AG08396 (cell line): ENCODE data around the gene SHISAL1.

Source experiments
- DNase-seq: peaks from one replicate; pipeline ENCODE4 v3.0.0; 2012; ENCODE audit warnings: low spot score, mixed read lengths

SHISAL1 gene

DNA sequence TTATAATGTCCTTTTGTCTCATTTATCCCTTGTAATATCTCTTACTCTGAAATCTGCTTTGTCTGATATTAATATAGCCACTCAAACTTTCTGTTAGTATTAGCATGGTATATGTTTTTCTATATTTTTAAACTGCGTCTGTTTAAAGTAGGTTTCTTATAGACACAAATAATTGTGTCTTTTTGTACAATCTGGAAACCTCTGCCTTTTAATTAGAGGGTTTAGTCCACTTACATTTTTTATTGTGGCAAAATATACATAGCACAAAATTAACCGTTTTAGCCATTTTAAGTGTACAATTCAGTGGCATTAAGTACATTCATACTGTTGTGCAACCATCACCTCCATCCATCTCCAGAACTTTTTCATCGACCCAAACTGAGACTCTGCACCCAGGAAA, 103.4 kb downstream of the SHISAL1 start:
- DNase-seq, result no peak

DNA sequence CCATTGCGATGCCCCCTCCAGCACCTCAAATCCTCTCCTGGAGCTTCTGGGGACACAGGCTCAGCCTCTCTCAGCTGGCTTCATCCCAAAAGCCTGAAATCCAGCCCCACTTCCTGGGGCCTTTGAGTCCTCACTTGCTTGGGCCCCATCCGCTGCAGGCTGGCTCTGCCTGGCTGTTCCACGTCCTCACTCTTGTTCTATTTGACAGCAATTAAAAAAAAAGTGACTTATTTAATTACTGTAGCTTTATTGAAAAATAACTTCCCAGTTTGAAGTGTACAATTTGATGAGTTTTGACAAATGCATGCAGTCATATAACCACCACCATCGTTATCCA, 104.8 kb downstream of the SHISAL1 start:
- no peak for DNase-seq

DNA sequence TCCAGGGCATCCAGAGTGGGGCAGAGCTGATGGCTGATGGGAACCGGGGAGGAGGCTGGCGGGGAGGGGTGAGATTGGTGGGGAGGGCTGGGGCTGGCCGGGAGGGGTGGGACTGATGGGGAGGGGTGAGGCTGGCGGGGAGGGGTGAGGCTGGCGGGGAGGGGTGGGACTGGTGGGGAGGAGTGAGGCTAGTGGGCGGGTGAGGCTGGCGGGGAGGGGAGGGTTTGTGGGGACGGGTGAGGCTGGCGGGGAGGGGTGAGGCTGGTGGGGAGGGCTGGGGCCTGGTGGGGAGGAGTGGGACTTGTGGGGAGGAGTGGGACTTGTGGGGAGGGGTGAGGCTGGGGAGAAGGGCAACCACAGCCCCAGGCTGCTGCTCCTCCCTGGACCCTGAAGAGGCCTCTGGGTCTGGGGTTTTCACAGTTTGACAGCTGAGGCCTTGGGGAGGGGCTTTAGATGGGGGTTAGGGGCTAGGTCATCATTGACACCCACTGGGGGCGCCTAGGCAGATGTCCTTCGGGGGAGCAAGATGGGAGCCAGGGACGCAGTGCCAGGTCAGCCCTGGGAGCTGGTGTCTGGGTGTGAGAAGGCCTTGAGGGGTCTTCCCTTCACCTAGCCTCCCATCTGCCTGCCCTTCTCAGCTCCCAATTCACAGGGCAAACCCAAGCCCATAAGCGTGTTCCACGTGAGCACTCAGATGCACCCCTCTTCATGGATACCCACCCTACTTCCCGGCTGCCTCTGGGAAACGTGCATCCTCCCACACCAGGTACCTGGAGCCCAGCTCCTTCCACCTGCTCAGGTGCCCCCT, 105.4 kb downstream of the SHISAL1 start:
- DNase-seq, result no peak

DNA sequence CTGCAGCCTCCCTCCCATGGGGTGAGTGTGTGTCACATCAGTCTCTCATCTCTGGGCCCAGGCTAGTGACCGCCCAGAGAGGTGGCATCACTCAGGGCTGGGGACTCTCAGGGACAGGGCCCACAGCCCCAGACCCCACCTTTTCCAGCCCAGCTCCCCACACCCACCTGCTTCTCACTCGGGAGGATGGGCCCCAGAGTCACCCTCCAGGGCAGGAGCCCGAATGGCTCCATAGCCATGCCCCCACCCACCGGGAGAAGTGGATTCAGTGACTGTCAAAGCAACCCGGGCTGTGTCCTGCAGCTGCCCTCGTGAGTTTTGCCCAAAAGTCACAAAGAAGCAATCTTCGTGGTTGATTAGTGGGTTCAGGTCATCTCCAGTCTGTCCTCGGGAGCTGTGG, 106.1 kb downstream of the SHISAL1 start:
- no peak for DNase-seq

DNA sequence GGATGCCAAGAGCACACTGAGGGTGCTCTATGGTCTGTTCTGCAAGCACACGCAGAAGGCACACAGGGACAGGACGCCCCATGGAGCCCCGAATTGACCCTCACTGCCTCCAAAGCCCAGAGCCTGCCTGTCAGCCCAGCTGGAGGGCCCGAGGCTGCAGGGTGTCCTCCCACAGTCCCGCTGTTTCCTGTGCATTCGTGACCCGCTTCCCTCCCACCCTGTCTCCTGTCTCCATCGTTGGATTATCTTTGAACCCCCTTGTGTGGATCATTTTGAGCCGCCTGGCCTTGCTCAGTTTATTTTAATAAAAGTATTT, 106.5 kb downstream of the SHISAL1 start:
- DNase-seq, result no peak

DNA sequence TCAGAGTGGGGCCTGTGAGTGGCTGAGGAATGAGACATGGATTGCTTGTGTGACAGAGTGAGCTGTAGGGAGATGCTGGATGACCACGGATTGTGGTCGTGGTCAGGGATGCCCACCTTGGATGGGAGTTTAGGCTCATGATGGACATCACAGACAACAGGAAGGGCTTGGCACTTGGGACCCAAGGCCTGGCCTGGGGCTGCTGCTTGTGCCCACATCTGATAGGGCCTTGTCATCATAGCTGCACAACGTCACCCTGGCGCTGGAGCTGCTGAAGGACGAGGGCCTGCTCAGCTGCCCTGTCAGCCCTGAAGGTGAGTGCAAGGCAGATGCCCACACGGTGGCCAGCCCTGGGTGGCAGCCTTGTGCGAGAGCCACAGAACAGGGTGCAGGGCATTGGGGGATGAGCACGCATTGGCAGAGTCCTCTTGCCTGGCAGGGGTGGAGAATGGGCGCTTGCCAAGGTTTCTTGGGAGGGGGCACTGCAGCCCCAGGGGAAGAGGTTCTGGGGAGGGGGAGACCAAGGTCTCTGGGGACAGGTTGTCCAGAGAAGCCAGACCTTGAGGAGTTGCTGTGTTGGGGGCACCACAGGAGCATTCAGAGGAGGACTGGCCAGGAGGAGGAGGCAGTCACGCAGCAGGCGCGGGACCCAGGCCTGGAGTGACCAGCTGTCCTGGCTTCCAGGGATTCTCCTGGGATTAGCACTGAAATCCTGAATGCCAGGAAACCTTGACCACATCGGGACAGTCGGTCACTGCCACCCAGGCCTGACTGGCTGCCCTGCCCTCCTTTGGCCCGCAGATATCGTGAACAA, 107.0 kb downstream of the SHISAL1 start:
- no peak for DNase-seq

DNA sequence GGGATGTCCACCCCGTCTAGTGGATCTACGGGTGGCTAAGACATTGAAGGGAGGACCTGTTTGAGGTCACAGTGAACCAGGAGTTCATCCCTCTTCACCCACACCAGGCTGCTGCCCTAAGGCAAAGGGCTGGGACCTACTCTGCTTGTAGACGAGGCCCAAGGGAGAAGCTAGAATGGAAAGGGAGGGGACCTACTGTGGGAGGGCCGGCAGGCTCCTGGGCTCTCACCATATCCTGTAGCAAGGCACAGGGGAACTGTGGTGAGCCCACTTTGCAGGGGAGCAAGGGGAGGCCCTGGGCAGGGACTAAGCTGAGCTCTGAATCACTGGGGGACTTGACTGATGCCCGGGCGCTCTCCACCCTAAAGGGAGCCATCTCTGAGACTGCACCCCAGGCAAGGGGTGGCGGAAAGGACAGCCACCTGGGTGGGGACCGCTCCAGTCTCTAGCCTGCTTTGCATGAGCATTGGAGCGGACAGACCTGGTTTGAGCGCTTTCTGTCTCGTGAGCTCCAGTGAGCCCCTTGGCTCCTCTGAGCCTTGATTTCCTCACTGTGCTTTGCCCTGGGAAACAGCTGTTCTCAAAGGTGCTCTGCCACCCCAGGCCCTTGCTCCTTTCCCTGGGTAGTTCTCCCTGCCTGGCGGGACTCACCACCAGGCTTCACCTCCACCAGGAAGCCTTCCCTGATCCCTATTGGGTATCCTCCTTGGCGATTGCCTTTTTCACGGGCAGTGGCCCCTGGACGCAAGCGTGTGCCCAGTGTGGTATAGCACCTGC, 107.8 kb downstream of the SHISAL1 start:
- DNase-seq, result no peak

DNA sequence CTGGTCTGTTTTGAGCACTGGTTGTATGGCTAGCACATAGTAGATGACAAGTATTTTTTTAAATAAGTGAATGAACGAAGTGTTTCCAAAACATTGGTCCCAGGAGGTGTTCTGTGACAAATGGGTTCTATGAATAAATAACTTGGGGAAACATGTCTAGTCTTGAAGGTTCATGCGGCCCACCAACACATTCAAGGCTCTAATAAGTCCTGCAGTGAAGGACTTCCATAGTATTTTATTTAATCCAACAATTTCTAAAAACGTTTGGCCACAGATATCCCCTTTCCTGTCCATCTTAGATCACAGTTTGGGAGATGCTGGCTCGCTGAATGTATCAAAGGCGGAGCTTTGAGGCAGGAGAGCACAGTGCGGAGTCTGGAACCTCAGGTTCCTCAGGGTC, 109.5 kb downstream of the SHISAL1 start:
- DNase-seq, result no peak

DNA sequence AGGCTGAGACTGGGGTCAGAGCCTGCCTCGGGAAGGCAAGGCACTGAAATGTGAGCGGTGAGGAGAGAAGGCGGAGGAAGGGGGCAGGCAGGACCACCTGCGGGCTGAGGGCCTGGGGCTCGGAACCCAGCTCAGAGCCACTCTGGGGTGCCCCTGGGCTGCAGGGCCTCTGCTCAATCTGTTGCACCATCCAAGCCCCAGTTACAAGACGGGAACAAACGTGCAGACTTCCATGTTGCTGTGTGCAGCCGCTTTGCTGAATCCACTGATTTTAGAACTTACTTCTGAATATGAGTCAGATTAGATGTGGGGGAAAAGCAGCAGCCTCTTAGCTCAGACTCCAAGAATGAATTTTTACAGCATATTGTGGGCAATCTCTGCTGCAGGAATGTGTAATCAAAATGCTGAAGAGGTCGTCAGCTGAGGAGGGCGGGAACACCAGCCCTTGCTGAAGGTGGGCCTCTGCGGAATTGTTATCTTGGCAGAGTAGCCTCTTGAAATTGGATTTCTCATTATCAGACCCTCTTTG, 110.4 kb downstream of the SHISAL1 start:
- peak; percentile 87 for DNase-seq

DNA sequence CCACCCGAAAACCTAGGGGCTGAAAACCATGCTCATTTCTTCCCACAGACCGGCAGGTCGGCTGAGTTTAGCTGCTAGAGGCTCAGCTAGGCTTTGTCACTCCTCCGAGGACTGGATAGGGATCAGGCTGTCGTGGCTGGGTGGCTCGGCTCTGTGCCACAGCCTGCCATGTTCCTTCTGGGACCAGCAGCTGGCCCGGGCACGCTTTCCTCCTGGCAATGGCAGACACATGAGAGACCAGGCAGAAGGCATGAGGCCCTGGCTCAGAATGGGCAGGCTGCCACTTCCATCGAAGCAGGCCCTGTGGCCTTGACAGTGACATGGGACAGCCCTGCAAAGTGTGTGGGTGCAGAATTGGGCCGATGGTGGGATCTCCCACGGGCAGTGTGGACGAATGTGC, 111.1 kb downstream of the SHISAL1 start:
- no peak for DNase-seq

DNA sequence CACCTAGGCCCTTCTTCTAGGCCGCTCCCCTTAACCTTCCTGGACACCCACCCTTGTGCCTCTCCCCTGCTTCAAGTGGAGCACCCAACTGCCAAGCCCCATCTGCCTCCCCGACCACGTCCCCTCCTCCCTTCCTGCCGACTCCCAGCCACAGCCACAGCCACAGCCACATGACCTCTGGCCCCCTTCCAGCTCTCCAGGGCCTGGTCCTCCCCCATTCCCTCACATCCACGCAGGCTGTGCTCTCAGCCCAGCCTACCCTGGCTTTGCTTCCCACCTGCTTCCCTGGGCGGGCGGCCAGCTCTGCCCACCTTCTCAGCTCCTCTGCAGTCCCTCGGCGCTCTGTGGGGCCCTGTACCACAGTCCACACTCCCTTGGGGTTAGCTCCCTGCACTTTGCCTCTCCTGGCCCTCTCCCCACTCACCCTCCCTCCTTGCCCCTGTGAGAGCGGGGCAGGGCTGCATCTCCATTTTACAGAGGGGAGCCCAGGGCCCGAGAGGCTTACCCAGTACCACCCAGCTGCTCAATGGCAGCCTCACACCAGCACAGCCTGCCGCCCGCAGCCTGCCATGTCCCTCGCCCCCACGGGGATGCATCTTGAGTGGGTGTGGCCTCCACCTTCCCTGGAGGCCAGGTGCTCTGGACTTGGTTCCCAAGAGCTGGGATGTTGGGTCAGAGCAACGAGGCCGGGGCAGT, 111.7 kb downstream of the SHISAL1 start:
- no peak for DNase-seq

DNA sequence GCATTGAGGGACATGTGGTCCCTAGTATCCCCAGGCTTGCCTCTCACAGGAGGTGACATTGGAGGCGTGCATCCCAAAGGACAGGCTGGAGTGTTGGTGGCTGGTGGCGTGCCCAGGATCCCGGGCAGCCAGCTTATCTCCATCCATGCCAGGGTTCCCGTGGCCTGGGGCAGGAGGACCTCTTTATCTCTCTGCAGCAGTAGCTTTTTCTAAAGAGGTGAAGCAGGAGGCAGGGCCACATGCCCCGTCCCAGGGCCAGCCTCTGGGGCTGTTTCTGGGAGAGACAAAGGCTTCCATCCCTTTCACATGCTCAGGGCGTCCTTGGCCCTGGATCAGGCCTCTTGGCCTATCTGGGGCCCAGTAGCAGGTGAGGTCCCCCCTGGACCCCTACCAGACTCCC, 112.3 kb downstream of the SHISAL1 start:
- no peak for DNase-seq

DNA sequence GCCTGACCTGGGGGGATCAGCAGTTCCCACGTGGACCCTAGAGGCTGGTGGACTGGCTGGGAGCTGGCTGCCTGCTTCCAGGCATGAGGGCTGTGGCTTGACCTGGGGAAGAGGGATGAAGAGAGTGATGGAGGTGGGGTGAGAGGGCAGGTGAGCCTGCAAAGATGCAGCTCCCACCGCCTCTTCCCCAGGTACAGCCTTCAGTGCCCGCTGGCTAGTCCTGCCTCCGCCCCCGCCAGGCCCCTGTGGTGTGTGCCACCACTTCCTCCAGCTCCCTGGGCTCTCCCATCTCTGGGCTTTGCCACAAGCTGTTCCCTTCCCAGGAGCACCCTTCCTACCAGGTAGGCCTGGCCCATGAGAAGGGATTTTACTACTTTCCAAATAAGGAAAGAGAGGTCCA, 112.9 kb downstream of the SHISAL1 start:
- DNase-seq, result no peak

DNA sequence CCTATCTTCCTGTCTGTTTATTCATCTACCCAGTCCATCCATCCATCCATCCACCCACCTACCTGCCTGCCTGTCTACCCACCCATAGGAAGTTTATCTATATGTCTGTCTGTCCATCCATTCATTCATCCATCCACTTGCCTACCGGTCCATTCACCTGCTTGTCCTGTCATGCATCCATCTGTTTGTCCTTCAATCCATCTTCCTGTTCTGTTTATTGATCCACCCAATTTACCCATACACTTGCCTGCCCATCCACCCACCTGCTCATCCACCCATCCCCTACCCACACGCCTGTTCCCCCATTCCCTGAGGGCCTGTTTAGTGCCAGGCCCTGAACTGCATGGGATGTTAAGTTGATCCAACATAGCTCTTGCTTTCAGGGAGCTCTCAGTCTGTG, 113.6 kb downstream of the SHISAL1 start:
- no peak for DNase-seq

DNA sequence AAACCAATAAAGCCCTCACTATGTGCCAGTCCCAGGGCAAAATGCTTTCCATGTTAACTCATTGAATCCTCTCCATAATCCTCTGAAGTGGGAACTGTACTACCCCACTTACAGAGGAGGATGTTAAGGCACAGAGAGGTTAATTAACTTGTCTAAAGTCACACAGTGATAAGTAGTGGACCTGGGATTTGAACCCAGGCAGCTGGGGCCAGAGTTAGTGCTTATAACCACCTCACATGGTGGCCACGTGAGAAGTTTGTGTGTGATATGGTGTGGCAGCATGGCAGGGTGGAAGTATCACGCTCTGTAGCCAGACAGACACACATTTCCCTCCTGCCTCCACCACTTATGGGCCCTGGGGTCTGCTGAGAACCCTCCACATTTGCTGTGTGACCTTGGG, 115.5 kb downstream of the SHISAL1 start:
- DNase-seq, result no peak

DNA sequence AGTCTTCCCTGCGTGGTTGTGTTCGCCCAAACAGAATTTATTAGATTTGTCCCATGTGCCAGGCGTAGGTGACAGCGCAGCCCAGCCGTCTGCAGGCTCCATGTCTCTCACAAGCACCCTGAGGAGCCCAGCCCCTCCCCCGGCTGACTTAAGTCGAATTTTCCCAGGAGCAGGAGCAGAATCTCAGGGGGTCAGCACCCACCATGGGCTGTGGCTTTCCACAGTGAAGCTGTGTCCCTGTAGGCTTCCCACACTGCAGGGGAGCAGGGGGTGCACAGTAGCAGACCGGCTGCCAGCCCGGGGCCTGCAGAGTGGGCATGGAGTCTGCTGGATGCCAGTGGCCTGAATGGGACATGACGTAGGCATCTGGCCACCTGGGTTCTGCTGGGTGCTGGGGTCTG, 116.0 kb downstream of the SHISAL1 start:
- no peak for DNase-seq

DNA sequence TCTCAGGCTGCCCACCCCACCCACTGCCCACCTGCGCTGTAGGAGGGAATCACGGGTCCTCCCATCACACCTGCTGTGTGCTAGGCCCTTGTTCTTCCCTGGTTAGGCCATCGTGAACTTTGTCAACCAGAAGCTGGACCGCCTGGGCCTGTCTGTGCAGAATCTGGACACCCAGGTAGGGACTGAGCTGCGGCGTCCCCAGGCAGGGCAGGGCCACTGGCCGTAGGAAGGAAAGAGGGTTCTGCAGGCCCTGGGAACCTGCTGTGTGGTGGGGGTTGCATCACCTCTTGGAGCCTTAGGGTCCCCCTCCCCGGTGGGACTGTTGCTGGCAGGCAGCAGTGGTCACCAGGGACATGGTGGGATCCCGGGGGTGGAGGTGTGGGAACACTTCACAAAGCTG, 116.5 kb downstream of the SHISAL1 start:
- DNase-seq, result no peak

DNA sequence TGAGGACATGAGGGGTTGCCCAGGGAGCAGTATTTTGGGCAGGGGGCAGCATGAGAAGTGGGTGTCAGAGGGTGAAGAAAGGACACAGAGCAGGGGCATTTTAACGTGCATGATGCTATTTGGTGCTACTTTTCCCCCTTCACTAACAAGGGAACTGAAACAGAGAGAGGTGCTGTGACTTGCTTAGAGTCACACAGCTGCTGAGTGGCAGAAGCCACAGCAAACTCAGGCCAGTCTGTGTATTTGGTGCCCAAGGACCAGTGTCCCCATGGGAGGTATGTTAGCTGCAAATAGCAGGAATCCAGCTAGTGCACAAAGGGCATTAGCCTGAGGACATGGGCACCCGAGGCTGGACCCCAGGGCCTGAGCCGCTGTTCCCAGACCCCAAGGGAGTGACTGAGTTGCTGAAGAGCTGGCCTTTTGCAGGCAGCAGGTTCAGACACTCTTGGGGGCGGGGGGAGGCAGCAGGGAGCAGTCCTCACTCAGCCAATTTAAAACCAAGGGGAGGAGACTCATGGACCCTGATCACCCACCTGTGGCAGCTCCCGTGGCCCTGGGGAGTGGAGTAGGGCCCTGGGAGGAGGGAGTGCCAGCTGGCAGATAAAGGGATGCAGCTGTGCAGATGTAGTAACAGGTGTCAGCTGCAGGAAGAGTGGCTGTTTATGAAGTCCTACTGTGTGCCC, 117.4 kb downstream of the SHISAL1 start:
- DNase-seq, result no peak

DNA sequence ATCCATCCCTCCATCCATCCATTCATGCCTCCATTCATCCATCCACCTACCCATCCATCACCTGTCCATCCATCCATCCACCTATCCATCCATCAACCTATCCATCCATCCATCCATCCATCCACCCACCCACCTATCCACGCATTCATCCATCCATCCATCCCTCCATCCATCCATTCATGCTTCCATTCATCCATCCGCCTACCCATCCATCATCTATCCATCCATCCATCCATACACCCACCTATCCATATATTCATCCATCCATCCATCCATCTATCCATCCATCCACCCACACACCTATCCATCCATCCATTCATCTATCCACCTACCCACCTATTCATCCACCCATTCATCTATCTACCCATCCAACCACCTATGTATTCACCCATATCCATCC, 118.2 kb downstream of the SHISAL1 start:
- DNase-seq, result no peak
